B cell (primary cell): ENCODE data around the gene TAGLN3. TPM values are rescaled to one million over a fixed set of nuclear protein-coding genes. Genes with fewer than 3 reads are reported as not detected.

Experiments
- ATAC-seq: fragments of 200-7000 bp; cut with Tn5 transposase; one replicate; pipeline ENCODE4 v1.10.0; 2021; ENCODE audit warnings: low read depth, mild to moderate bottlenecking, moderate number of reproducible peaks, moderate library complexity
- CTCF ChIA-PET: fragments of 350-600 bp; sonication (Branson Sonifier 250); formaldehyde crosslinking; loops from one replicate; lab custom pipeline; 2021; ENCODE audit warnings: antibody characterized with exemption, inconsistent platforms; lab: Charles Lee
- POLR2A ChIA-PET: fragments of 350-600 bp; sonication (Branson Sonifier 250); formaldehyde crosslinking; loops from one replicate; lab custom pipeline; 2021; ENCODE audit warnings: antibody characterized with exemption; lab: Charles Lee
- DNase-seq: peaks from one replicate; pipeline ENCODE4 v3.0.0; 2013
- H2AFZ ChIP-seq: 2 replicates; pipeline ENCODE4 v1.6.1; 2012; ENCODE audit warnings: mild to moderate bottlenecking, low read depth, low read length; ENCODE audit not compliant: insufficient read depth, poor library complexity, severe bottlenecking
- H3K27ac ChIP-seq, 2 donors: 1 replicate in 1 of 2; 2 replicates in 1 of 2; pipeline ENCODE4 v1.5.1; 2012 to 2013; ENCODE audit warnings: low read length in 2 of 2, mild to moderate bottlenecking in 2 of 2, moderate library complexity in 1 of 2
- H3K27me3 ChIP-seq, 4 experiments: fragments of 200-600 bp in 1 of 4; sonication (generic) in 1 of 4; replicated peaks in 1 of 4; 1 replicate in 2 of 4; 2 replicates in 2 of 4; pipeline versions ENCODE4 v1.6.1 to v1.7.0; 2013 to 2016; ENCODE audit warnings: low read length in 3 of 4, mild to moderate bottlenecking in 2 of 4, mixed read lengths in 1 of 4, moderate library complexity in 1 of 4; ENCODE audit not compliant: insufficient read depth in 4 of 4, control insufficient read depth in 3 of 4; ENCODE audit errors: control extremely low read depth in 1 of 4
- H3K36me3 ChIP-seq, 2 experiments: replicated peaks in 1 of 2; 1 replicate in 1 of 2; 2 replicates in 1 of 2; pipeline versions ENCODE4 v1.6.1 to v1.7.1; 2013; ENCODE audit warnings: low read length in 1 of 2; ENCODE audit not compliant: insufficient read depth in 2 of 2, control insufficient read depth in 1 of 2; ENCODE audit errors: control extremely low read depth in 1 of 2, extremely low read depth in 1 of 2
- H3K4me1 ChIP-seq, 2 donors: fragments of 200-600 bp in 1 of 2; sonication (generic) in 1 of 2; 1 replicate in 1 of 2; 2 replicates in 1 of 2; pipeline versions ENCODE4 v1.5.1 to v1.6.1; 2013 to 2017; ENCODE audit warnings: low read length in 2 of 2; ENCODE audit not compliant: control insufficient read depth in 2 of 2, insufficient read depth in 2 of 2
- H3K4me2 ChIP-seq: replicated peaks from 2 replicates; pipeline ENCODE3; 2012; ENCODE audit warnings: mild to moderate bottlenecking, low read depth, low read length; ENCODE audit not compliant: poor library complexity, severe bottlenecking
- H3K4me3 ChIP-seq, 5 experiments: fragments of 200-600 bp in 1 of 5; sonication (generic) in 1 of 5; 1 replicate in 3 of 5; 2 replicates in 2 of 5; pipeline versions ENCODE4 v1.5.1 to v1.7.0; 2011 to 2016; ENCODE audit warnings: low read length in 4 of 5, mild to moderate bottlenecking in 4 of 5, low read depth in 2 of 5, control low read depth in 1 of 5, moderate library complexity in 1 of 5; ENCODE audit not compliant: insufficient read depth in 1 of 5; ENCODE audit errors: control extremely low read depth in 1 of 5, extremely low read depth in 1 of 5
- H3K79me2 ChIP-seq: fragments of 200-600 bp; sonication (generic); one replicate; pipeline ENCODE4 v1.6.0; 2016; ENCODE audit warnings: low read length; ENCODE audit not compliant: control insufficient read depth, insufficient read depth
- H3K9ac ChIP-seq: fragments of 200-600 bp; sonication (generic); 2 replicates; pipeline ENCODE4 v1.6.1; 2017; ENCODE audit warnings: mild to moderate bottlenecking, low read length, moderate library complexity
- H3K9me3 ChIP-seq, 3 donors: one replicate each; pipeline versions ENCODE4 v1.6.1 to v1.7.1; 2013; ENCODE audit warnings: low read length in 2 of 3; ENCODE audit not compliant: control insufficient read depth in 2 of 3, insufficient read depth in 1 of 3; ENCODE audit errors: control extremely low read depth in 1 of 3
- H4K20me1 ChIP-seq: 2 replicates; pipeline ENCODE4 v1.6.0; 2012; ENCODE audit warnings: mild to moderate bottlenecking, low read length; ENCODE audit not compliant: insufficient read depth, control insufficient read depth, poor library complexity, severe bottlenecking
- H3K27ac Mint-ChIP-seq: one replicate; pipeline ENCODE4 v1.8.0; 2021; ENCODE audit warnings: mixed read lengths
- H3K27me3 Mint-ChIP-seq: one replicate; pipeline ENCODE4 v1.8.0; 2021; ENCODE audit warnings: mixed read lengths
- H3K4me1 Mint-ChIP-seq: one replicate; pipeline ENCODE4 v1.8.0; 2021; ENCODE audit warnings: mixed read lengths
- H3K4me3 Mint-ChIP-seq: one replicate; pipeline ENCODE4 v1.8.0; 2021; ENCODE audit warnings: mixed read lengths
- H3K9me3 Mint-ChIP-seq: one replicate; pipeline ENCODE4 v1.8.0; 2022; ENCODE audit warnings: mixed read lengths; ENCODE audit not compliant: insufficient read depth
- CTCF ChIP-seq: fragments of 200-600 bp; IDR thresholded peaks from one replicate; pipeline ENCODE4 v1.8.0; 2022; ENCODE audit warnings: antibody characterized with exemption, mild to moderate bottlenecking
- EZH2 ChIP-seq: IDR thresholded peaks from 2 replicates; pipeline ENCODE4 v1.6.1; 2012; ENCODE audit warnings: borderline replicate concordance, low read depth, mild to moderate bottlenecking, moderate library complexity, low read length; ENCODE audit not compliant: insufficient read depth, poor library complexity, severe bottlenecking
- WGBS: methylation state at CpG from one replicate; pipeline ENCODE4 v1.1.5; 2013; ENCODE audit warnings: missing lambda C conversion rate; ENCODE audit not compliant: insufficient coverage; 5-methylcytosine and 5-hydroxymethylcytosine counted together
- intact Hi-C: fragments of 100-400 bp; cut with micrococcal nuclease; formaldehyde crosslinking; loops from one replicate; pipeline ENCODE4 v1.10.0; 2022
- polyA plus RNA-seq: library from polyadenylated mRNA; depleted of rRNA; stranded (reverse); fragments of >200 nt; gene quantifications from 2 replicates; pipeline ENCODE4 v1.2.3, GENCODE V29; 2012
- total RNA-seq, 2 donors: library from RNA; stranded (reverse); fragments of 120-200 nt in 1 of 2; gene quantifications; 1 replicate in 1 of 2; 2 replicates in 1 of 2; pipeline versions ENCODE4 v1.2.3 to v1.2.4, GENCODE V29; 2013 to 2022

The TAGLN3 gene
- total and polyA plus RNA-seq, 2 donors (not counting 1 experiment from before 2014, with no cell fraction given), result not detected

- no peak overlapping the region for H3K9ac ChIP-seq
These were observed 23.6 kb upstream of the TAGLN3 start for GRCh38 chr3:111975131-111975530.

More at GRCh38 chr3:111975131-111975530, 23.6 kb upstream of the TAGLN3 start:
- H3K27me3 Mint-ChIP-seq, result no peaks in the 10 kb centered on the region
- H3K27ac Mint-ChIP-seq, result no peak overlapping the region
- ATAC-seq (no peak), DNase-seq (no peak)
- POLR2A ChIA-PET, result no interaction called here
- H3K79me2 ChIP-seq, result peaks cover 17% of the 10 kb centered on the region
- H3K4me3 Mint-ChIP-seq, result no peak overlapping the region
- H3K9me3 Mint-ChIP-seq, result no peaks in the 10 kb centered on the region
- no peaks in the 10 kb centered on the region for H4K20me1 ChIP-seq
- H3K4me1 ChIP-seq, result peaks cover 9% of the 10 kb centered on the region in 2 donors
- intact Hi-C loops, result loop anchor here (10.0 kb wide), 1 partner anchor 900 kb away; the partner anchor contains the start of gene NECTIN3
- no peaks in the 10 kb centered on the region for H3K36me3 ChIP-seq
- TF ChIP-seq CTCF, result no peak
- no peak for TF ChIP-seq EZH2
- H2AFZ ChIP-seq, result no peak overlapping the region
- CTCF ChIA-PET, result interaction anchor here (1.0 to 1.5 kb wide), 4 partner anchors 9 to 332 kb away, joined by 4 to 5 read pairs (median 4); no protein-coding TSS in a partner anchor
- no peak overlapping the region for H3K27ac ChIP-seq
- H3K27me3 ChIP-seq, result no peaks in the 10 kb centered on the region
- peaks cover 9% of the 10 kb centered on the region for H3K4me1 Mint-ChIP-seq
- WGBS, result 100% methylated on average over 1 of the region's 2 CpGs
- H3K4me2 ChIP-seq, result no peak overlapping the region
- H3K9me3 ChIP-seq, result no peaks in the 10 kb centered on the region
- no peak overlapping the region for H3K4me3 ChIP-seq
